HG02943 (cell line): Measurements from ENCODE around the gene LRRC74A.

Source experiments
- ATAC-seq: cut with Tn5 transposase; IDR thresholded peaks from one replicate; pipeline ENCODE4 v1.9.1; 2021; ENCODE audit warnings: mild to moderate bottlenecking, low read depth, moderate library complexity; ENCODE audit not compliant: unreplicated experiment

LRRC74A gene

GRCh38 chr14:76808990-76809389, 17.2 kb upstream of the LRRC74A start:
- ATAC-seq = no peak

GRCh38 chr14:76810525-76810924, 15.7 kb upstream of the LRRC74A start:
- no peak for ATAC-seq

DNA sequence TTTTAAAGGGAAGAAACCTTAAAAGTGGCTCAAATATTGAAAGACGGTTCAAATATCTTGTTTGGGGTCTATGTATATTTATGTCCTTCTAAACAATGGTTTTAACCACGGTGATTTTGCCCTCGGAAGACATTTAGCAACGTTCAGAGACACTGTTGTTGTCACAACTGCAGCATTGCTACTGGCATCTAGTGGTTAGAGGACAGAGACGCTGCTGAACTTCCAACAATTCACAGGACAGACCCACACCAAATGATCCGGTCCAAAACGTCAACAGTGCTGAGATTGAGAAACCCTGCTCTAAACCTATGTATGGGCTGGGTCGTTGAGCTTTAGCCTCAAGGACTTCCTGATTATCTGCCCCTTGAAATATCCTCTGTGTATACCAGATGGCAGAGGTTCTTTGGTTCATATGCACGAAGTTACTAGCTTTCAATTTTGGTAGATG, 15.2 kb upstream of the LRRC74A start:
- no peak for ATAC-seq

DNA sequence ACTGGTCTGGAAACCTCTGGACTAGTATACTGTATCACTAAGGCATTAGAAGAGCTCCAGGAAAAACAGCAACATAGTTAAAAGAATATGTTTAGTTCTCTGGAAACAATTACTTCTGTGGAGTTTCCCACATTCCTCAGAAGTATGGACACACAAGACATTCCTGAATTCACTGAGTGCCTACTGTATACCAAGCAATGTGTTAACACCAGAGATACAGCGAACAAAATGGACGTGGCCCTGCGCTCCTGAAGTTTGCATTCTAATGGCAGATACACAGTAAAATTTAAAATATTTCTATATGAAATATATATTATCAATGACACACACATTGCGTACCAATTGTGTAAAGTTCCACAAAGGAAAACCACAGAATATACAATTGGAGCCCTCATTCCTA, 14.6 kb upstream of the LRRC74A start:
- ATAC-seq = no peak

DNA sequence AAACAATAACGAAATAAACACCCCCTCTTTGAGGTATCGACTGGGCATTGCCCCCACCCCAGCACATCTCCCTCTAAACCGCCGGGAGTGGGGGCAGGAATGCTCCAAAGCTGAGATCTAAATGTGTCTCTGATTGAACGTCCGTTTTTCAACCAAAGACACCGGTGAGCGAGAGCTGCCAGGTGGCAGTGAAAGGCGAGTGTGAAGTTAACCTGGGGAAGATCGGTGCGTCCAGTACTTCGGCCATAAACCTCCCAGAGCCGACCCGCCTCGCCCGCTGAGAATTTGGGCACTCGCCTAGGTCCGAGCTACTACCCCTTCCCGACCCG, 14.2 kb upstream of the LRRC74A start:
- peak; percentile 34 for ATAC-seq

GRCh38 chr14:76812422-76813383, 13.5 kb upstream of the LRRC74A start, which contains the start of gene ANGEL1:
Gene ANGEL1, minus strand, starts transcription at chr14:76812882. Its CDS starts 55 bp downstream, at chr14:76812827.
- ATAC-seq = peak; percentile 81

DNA sequence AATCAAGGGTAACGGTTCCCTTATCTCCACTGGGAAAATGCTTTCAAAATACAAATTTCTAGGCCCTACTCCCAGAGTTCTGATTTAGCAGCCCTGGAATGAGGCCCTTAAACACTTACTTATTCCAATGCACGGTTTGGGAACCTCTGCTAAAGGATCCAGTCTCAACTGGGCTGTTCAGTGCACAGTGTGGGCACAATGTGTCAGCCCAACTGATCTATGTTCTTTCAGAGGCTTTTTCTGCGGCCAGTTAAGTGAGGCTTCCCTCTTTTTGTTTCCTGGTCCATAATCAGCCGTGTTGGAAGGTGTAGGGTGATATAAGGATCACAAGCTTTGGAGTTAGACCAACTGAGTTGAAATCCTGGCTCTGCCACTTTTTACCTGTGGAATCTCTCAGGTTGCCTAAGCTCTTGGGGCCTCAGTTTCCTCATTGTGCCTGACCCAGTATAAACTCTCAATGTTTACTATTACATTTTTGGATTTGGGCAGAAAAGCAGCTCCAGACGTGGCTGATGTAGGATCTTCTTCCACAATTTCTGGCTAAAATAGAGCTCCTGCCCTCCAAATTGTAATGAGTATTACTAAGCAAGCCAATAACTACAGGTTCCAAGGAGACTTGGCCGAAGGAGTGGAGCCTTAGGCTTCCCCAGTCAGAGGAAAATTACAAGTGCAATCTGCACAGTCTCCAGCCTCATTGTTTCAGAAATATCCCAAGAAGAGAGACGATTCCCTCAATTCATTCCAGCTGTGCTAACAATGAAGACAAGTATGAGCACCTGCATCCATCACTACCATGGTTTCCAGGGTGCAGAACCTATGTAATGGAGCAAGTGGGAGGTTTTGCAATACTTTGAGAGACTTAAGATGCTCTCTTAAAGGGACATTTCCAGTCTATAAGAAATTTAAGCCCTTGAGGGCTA, 11.2 kb upstream of the LRRC74A start:
- ATAC-seq = no peak

DNA sequence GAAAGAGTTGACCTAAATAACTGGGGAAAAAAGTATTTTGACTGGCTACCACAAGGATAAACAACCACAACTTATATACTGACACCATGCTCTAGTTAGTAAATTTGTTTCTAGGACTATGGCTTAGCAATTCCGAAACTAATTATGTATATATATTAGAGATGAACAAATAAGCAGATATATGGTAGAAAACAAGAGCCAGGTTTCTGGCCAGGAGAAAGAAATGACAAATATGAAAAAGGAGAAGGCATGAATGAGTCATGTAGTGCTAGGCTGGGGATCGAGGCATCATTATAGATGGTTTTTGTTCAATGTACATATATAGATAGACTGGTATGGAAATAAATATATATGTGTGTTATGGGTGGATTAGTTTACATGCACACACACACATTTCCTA, 5.5 kb upstream of the LRRC74A start:
- no peak for ATAC-seq

DNA sequence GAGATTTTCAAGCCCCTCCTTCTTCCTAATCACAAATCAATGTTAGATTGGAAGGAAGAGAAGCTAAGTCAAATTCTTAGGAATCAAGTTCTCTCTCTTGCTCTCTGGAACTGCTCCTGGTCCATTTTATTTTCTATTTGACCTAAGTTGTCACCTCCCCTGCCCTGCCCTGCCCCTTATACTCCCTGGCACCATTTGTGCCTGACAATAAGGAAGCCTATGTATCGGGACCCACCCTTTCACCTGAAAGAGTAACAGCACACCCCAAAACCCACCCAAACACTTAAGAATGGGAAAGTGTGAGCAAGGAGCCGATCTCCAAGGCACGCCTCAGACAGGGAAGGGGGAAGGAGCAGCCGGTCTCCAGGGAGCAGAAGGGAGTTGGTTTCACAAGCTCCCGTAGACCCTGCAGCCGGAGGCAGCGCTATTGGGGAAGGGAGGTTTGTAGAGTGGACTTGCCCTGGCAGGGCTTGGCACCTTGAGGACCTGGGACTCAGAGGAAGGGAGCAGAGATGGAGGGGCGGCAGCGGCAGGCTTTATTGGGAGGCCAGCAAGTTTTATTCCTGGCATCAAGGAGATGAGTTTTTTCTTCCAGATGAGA, 1.6 kb downstream of the LRRC74A start:
- ATAC-seq = no peak

DNA sequence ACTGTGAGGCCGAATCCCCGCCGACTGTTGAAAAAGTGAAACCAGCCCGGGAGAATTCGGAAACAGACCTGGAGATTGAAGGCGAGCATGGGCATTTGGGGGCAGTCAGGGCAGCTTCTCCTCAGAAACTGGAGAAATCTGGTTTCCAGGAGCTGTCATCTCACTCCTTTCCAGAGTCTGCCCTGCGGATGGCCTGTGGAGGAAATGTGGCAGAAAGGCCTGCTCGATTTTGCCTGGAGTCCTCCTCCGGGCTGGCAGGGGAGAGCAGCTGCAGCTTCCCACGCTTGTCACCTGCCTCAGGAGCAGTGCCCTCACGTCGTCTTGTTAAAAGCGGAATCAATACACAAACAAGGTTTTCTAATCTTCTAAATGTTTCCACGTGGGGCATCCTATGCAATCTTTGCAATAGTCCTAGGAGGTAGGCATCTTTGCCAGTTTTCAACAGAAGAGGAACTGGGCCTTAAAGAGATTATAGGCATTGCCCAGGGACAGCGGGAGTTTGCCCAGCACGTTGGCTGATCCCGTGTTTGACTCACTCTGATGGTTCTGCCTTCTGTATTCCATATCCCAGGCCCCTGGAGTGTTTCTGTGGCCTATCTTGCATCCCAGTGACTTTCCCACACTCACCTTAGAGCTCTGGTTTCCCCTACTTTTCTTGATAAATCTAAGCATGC, 2.3 kb downstream of the LRRC74A start:
- no peak for ATAC-seq

DNA sequence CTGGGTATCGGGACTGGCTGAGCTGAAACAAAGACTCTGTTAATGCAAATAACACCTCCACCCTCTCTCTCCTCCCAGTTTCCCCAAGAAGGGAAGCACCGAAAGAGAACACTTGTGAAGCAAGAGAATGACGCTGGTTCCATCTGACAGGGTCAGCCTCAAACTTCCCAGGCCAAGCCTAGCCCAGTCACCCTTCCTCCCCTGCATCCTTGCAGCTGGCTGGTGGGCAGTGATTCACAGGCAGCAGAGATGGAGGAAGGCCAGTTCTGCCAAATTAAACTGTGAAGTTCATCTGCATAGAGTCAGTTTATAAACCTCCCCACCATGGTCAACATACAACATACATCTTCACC, 2.8 kb downstream of the LRRC74A start:
- ATAC-seq = no peak

DNA sequence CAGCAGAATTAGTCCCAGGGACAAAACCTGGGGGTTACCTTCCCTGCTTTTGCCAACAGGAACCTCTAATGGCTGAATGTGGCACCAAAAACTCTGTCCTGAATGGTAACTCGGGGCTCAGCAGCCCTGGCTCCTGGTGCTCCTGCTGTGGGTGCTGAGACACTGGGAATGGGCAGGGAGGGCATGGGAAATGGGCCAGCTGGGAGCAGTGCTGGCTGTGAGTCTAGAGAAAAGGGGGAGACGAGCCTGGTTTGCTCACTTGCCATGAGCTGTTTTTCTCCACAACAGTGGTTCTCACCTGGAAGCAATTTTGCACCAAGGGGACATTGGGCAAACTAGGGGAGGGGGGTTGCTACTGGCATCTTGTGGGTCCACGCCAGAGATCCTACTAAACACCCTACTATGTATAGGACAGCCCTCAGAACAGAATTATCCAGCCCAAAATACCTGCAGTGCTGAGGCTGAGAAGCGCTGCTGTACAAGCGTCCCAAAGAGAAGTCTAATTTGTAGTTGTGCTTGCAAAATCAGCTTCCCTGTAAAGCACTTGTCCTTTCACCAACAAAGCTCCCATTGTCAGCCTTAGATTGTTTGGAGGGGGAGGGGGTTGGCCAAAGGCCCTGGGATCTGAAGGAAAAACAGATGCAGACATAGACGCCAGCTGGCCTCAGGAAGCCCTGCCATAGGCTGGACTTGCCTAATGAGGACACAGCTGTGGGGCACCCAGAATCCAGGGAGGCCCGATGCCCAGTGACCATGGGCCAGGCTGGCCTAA, 3.6 kb downstream of the LRRC74A start:
- no peak for ATAC-seq

DNA sequence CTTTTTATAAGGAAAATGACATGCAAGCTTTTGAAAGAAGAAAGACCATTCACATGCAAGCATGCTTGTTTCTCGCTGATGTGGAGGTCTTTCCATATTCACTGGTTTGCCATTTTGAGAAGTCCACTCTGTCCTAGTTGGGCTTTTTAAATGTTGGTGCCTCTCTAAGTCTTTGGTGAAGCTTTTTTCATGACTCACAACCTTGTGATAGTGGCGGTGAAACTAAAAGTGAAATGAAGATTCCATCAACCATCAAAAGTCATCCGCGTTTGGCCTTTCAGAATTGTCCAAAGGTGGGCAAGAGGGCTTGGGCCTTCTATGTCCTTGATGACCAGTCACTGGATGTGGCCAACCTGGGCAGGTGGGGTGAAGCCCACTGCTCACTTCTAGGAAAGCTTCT, 4.3 kb downstream of the LRRC74A start:
- ATAC-seq = no peak

GRCh38 chr14:76832503-76832988, 6.3 kb downstream of the LRRC74A start:
- ATAC-seq = no peak

GRCh38 chr14:76833011-76833410, 6.8 kb downstream of the LRRC74A start:
- no peak for ATAC-seq

GRCh38 chr14:76834241-76834661, 8.0 kb downstream of the LRRC74A start:
- ATAC-seq = no peak

- ATAC-seq = no peak
Measured at GRCh38 chr14:76836029-76836630, 9.9 kb downstream of the LRRC74A start.

- ATAC-seq = no peak
Measured at GRCh38 chr14:76837524-76837923, 11.3 kb downstream of the LRRC74A start.

GRCh38 chr14:76842414-76842813, 16.2 kb downstream of the LRRC74A start:
- no peak for ATAC-seq
